Smooth muscle cell of the brain vasculature (primary cell): ENCODE measurements around the gene REG3A.

Experiments used
- DNase-seq: peaks from one replicate; pipeline ENCODE4 v3.0.0-alpha.2; 2012; ENCODE audit warnings: low read depth, low spot score

REG3A gene

GRCh38 chr2:79120194-79120713 is 39.3 kb downstream of the REG3A start, which contains the start of gene REG1A:
REG1A (plus strand) TSS chr2:79120488; CDS start chr2:79120862, 374 bp downstream.
- DNase-seq: no peak

- no peak for DNase-seq
Observed at GRCh38 chr2:79116997-79117928, 42.3 kb downstream of the REG3A start.

GRCh38 chr2:79114797-79115494 is 44.6 kb downstream of the REG3A start:
- DNase-seq: no peak

GRCh38 chr2:79112269-79112668 is 47.3 kb downstream of the REG3A start:
- no peak for DNase-seq
